ENCODE results near the gene RFLNA.

GRCh38 chr12:124350491-124350890, 55.6 kb downstream of the RFLNA start:
- TF ChIP-seq YY1 (IDR thresholded peaks at IDR 0.05; ENCODE audit: low read depth) (no peak), FOXM1 (IDR thresholded peaks at IDR 0.05; ENCODE audit: borderline replicate concordance, low read depth) (no peak), TCF12 (IDR thresholded peaks at IDR 0.05; ENCODE audit: low read depth) (no peak), TAF1 (IDR thresholded peaks at IDR 0.05; ENCODE audit: low read depth) (no peak), USF1 (IDR thresholded peaks at IDR 0.05) (no peak), EGR1 (IDR thresholded peaks at IDR 0.05) (no peak), RAD21 (IDR thresholded peaks at IDR 0.05; ENCODE audit: low read depth) (no peak), EP300 (IDR thresholded peaks at IDR 0.05; ENCODE audit: borderline replicate concordance) (no peak), REST (IDR thresholded peaks at IDR 0.05; ENCODE audit: low read depth) (no peak)

All from Ishikawa (cell line).